HG02571 (cell line): Measurements from ENCODE around the gene BTNL3.
"Not testable (repeated sequence)": the region's sequence is repeated elsewhere in the genome, so short reads cannot be mapped to it uniquely, and the experiment has no call there.

Experiments used
- ATAC-seq: cut with Tn5 transposase; IDR thresholded peaks from one replicate; pipeline ENCODE4 v1.9.1; 2021; ENCODE audit warnings: mild to moderate bottlenecking, moderate library complexity; ENCODE audit not compliant: unreplicated experiment

The BTNL3 gene, protein sequence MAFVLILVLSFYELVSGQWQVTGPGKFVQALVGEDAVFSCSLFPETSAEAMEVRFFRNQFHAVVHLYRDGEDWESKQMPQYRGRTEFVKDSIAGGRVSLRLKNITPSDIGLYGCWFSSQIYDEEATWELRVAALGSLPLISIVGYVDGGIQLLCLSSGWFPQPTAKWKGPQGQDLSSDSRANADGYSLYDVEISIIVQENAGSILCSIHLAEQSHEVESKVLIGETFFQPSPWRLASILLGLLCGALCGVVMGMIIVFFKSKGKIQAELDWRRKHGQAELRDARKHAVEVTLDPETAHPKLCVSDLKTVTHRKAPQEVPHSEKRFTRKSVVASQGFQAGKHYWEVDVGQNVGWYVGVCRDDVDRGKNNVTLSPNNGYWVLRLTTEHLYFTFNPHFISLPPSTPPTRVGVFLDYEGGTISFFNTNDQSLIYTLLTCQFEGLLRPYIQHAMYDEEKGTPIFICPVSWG

DNA sequence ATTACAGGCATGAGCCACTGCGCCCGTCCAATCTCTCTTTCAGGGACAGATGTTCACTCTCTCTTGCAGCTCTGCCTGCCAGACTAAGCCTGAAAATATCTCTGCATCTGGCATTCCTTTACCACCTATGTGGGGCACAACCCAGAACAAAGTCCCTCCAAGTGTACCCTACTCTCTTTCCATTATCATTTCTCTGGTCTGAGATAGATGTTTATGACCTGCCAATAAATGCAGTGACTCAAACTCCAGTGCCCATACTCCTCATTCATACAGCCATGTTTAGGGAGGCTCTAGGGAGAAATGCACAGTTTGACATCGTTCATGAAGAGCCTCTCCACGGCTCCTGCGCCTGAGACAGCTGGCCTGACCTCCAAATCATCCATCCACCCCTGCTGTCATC is at the start of gene BTNL3:
TSS of gene BTNL3 (plus strand) at position 255 of the 400 bp plus-strand sequence. CDS start 183 bp downstream, outside the sequence.
- no peak for ATAC-seq

DNA sequence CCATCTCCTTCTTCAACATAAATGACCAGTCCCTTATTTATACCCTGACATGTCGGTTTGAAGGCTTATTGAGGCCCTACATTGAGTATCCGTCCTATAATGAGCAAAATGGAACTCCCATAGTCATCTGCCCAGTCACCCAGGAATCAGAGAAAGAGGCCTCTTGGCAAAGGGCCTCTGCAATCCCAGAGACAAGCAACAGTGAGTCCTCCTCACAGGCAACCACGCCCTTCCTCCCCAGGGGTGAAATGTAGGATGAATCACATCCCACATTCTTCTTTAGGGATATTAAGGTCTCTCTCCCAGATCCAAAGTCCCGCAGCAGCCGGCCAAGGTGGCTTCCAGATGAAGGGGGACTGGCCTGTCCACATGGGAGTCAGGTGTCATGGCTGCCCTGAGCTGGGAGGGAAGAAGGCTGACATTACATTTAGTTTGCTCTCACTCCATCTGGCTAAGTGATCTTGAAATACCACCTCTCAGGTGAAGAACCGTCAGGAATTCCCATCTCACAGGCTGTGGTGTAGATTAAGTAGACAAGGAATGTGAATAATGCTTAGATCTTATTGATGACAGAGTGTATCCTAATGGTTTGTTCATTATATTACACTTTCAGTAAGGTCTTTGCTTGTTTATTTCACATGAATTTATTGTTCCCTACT is 38.2 kb upstream of the BTNL3 start:
- no peak for ATAC-seq

- no peak for ATAC-seq
These were observed 29.0 kb upstream of the BTNL3 start for GRCh38 chr5:180959661-180960060.

GRCh38 chr5:180960209-180960608 is 28.4 kb upstream of the BTNL3 start:
- ATAC-seq = no peak

- no peak for ATAC-seq
These were observed 19.2 kb upstream of the BTNL3 start for GRCh38 chr5:180969406-180969805.

- ATAC-seq = no peak
These were observed 18.3 kb upstream of the BTNL3 start for GRCh38 chr5:180970336-180970735.

DNA sequence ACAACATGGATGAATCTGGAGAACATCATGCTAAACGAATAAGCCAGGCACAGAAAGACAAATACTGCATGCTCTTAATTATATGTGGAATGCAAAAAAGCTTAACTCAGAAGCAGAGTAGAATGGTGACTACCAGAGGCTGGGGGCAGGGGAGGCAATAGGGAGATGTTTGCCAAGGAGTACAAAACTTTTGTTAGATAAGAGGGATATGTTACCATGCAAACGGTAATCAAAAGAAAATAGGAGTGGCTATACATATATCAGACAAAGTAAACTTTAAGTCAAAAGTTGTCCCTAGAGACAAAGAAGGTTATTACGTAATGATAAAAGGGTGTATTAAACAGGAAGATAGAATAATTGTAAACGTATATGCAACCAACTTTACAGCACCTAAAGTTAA is 17.8 kb upstream of the BTNL3 start:
- ATAC-seq = no peak

DNA sequence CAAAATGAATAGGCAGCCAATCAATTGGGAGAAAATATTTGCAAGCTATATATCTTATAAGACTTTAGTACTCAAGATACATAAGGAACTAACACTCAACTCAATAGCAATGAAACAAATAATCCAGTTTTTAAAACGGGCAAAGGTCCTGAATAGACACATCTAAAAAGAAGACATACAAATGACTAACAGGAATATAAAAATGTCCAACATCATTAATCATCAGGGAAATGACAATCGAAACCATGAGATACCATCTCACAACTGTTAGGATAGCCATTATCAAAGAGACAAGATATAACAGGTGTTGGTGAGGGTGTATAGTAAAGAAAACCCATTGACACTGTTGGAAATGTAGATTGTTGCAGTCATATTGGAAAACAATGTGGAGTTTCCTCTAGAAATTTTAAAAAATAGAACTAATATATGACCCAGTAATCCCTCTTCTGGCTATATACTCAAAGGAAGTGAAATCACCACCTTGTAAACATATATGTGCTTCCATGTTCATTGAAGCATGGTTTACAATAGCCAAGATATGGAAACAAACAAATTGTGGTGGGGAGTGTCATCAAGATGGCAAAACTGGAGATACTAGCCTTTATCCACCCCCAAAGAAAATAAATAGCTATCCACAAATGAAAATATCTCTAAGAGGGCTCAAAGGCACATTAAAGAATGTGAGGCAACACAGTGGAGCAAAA is 13.9 kb upstream of the BTNL3 start:
- ATAC-seq = peak; percentile 13

DNA sequence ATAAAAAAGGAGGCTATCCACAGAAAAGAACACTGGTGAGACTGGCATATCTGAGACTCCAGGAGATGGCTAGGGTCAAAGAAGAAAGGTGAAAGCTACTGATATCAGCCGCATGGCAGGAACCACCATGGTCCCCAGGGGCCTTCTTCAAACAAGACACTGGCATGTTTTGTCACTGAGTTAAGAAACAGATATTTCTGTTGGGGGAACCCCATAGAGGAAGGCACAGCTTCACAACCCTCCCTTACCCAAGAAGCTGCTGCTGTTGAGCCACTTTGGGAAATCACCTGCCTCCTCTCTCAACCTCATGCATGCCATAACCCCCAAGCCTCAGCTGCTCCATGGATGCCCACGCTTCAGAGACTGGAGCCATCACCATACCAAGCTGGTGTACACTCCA is 13.3 kb upstream of the BTNL3 start:
- peak; percentile 95 for ATAC-seq

GRCh38 chr5:180976518-180976917 is 12.1 kb upstream of the BTNL3 start:
- no peak for ATAC-seq

DNA sequence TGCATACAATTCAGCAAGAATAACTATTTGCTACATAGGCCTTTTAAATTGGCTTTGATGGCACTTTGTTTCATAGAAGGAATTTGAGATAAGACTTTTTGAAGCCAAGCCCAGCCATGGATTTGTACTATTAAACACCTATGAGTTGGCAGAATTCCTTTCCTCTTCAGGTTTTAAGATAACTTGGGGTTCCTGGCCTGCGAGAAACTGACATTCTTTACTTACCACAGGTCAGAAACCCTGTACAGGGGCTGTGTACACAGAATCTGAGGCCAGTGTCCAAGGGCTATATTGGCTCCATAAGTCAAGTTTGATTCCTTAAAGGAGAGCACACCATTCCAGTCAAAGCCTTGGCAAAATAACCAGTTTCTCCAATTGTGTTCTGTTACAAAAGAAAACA is 10.8 kb upstream of the BTNL3 start:
- no peak for ATAC-seq

DNA sequence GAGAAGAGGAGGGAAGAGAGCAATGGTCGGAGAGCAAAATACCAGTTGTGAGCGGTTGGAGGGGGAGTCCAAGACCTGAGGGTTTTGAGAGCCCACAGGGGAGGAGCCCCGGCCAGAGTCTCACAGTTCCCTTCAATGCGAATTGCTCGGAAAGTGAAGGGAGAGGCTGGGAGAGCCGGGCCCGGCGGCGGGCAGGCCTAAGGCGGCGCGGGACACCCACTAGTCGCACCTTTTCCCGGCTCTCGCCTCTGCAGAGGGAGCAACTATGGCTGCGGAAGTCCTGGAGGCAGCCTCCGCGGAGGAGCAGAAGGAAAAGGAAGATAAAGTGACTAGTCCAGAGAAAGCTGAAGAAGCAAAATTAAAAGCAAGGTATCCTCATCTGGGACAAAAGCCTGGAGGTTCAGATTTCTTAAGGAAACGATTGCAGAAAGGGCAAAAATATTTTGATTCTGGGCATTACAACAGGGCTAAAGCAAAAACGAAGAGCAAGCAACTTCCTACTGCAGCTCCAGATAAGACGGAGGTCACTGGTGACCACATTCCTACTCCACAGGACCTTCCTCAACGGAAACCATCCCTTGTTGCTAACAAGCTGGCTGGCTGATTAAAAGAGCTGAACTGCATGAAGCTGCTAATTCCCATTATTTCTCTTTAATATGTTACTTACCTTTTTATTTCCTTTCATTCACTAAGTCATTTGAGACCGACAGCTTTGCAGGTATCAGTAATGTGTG is 6.5 kb upstream of the BTNL3 start:
- no peak for ATAC-seq

DNA sequence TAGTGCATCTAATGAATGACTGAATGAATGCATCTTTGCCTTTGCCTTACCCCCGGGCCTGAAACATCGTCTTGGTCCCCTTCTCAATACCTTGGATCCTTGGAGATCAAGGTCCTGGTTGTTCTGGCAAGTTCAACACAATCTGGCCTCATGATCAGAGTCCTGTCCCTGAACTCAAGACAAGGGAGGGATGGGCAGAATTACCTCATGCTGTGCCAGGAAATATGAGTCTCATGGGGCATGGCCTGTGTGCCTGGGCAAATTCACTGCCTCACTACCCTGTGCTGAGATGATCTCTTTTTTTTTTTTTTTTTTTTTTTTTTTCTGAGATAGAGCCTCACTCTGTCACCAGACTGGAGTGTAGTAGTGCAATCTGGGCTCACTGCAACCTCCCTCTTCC is 630 bp upstream of the BTNL3 start:
- ATAC-seq = no peak

DNA sequence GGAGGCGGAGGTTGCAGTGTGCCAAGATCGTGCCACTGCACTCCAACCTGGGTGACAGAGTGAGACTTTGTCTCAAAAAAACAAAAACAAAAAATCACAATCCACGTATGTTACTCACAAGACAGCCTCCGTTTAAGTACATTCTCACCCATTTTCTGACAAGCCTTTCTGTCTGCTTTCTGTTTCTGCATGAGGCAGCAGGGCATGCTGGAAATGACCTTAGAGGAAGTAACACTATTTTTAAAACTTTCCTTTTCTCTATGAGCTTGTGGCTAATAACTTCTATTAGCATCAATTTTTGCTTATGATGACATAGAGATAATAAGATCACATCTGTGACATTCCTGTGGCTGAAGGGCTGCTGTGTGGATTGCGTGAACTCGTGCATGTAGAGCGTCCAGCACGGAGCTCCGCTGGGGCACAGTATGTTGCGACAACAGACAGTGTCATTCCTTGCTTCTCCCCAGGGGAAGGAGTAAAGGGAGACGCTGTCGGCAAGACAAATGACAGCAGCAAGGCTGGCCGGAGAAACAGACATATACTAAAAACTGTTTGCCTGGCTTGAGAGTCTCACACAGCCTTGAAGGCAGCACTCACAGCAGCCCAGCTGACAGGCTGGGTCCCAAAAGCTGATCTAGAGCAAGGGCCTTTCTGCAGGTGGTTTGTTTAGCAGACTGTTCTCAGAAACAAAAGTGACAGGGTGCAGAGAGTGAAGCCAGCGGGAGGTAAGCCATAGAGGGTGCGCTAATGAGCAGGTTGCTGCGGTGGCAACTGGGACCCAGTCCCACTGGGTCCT is 1.6 kb downstream of the BTNL3 start:
- ATAC-seq = no peak

DNA sequence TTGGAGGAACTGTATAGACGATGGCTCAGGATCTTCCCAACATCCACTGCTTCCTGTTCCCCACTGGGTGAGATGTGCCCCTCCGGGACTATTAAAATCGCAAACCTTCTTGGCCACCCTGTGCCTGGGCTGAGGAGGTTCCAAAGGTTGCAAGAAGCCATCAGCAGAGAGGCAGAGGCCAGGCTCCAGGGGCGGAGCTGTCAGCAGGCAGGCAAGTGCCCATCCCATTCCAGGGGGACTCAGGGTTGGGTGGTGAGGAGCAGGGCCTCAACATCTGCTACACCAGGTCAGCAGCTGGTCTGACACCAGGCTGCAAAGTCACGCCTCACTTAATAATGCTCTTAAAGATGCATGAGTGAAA is 2.2 kb downstream of the BTNL3 start:
- ATAC-seq = no peak

GRCh38 chr5:181001947-181002346 is 13.3 kb downstream of the BTNL3 start:
- no peak for ATAC-seq

DNA sequence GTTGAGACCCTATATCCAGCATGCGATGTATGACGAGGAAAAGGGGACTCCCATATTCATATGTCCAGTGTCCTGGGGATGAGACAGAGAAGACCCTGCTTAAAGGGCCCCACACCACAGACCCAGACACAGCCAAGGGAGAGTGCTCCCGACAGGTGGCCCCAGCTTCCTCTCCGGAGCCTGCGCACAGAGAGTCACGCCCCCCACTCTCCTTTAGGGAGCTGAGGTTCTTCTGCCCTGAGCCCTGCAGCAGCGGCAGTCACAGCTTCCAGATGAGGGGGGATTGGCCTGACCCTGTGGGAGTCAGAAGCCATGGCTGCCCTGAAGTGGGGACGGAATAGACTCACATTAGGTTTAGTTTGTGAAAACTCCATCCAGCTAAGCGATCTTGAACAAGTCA is 17.1 kb downstream of the BTNL3 start:
- no peak for ATAC-seq

GRCh38 chr5:181008136-181008535 is 19.5 kb downstream of the BTNL3 start:
- no peak for ATAC-seq

GRCh38 chr5:181010018-181010417 is 21.4 kb downstream of the BTNL3 start:
- ATAC-seq = not testable (repeated sequence)

DNA sequence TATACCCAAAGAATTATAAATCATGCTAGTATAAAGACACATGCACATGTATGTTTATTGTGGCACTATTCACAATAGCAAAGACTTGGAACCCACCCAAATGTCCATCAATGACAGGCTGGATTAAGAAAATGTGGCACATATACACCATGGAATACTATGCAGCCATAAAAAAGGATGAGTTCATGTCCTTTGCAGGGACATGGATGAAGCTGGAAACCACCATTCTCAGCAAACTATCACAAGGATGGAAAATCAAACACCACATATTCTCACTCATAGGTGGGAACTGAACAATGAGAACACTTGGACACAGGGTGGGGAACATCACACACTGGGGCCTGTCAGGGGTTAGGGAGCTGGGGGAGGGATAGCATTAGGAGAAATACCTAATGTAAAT is 26.0 kb downstream of the BTNL3 start:
- ATAC-seq = not testable (repeated sequence)
